HepG2 (cell line): Measurements from ENCODE around the gene NR2F1-AS1. TPM values are rescaled to one million over a fixed set of nuclear protein-coding genes. Genes with fewer than 3 reads are reported as not detected.
"Not testable (repeated sequence)": the region's sequence is repeated elsewhere in the genome, so short reads cannot be mapped to it uniquely, and the experiment has no call there.

Source experiments
- ATAC-seq: fragments of 200-7000 bp; cut with Tn5 transposase; 3 replicates; pipeline ENCODE4 v1.9.1; 2020; ENCODE audit warnings: mild to moderate bottlenecking, moderate library complexity
- BruUV-seq: library from RNA; stranded (reverse); fragments of 400-500 nt; replicated peaks from 2 replicates; lab custom pipeline; 2021; lab: Mats Ljungman, UMichigan
- CTCF ChIA-PET: fragments of 300-600 bp; formaldehyde crosslinking; extraction: SDS; loops from one replicate; lab custom pipeline; 2021; ENCODE audit warnings: low total read pairs, inconsistent platforms, low intra/inter-chr PET ratio; lab: Yijun Ruan, JAX
- POLR2A ChIA-PET: fragments of 350-600 bp; sonication (Branson Sonifier 250); formaldehyde crosslinking; loops from one replicate; lab custom pipeline; 2020; ENCODE audit warnings: antibody characterized with exemption, inconsistent platforms; lab: Yijun Ruan, JAX
- DNase-seq: peaks from one replicate; pipeline ENCODE4 v3.0.0-alpha.2; 2015; ENCODE audit warnings: low spot score
- FAIRE-seq: peaks from 3 replicates; lab custom pipeline; 2011; peaks lifted over from hg19 to GRCh38; lab: Jason Lieb, UNC
- H2AFZ ChIP-seq: one replicate; pipeline ENCODE4 v1.6.1; 2011; ENCODE audit warnings: low read length, inconsistent platforms
- H3K27ac ChIP-seq: fragments of 300-600 bp; 3 replicates; pipeline ENCODE4 v1.8.0; 2011; ENCODE audit warnings: mixed run types, mild to moderate bottlenecking, mixed read lengths, low read length, inconsistent platforms; ENCODE audit not compliant: insufficient read depth; ENCODE audit errors: extremely low read length
- H3K27me3 ChIP-seq, 2 experiments: fragments of 200-600 bp in 1 of 2; 2 replicates in 1 of 2; 3 replicates in 1 of 2; pipeline versions ENCODE4 v1.6.0 to v1.8.0; 2011; ENCODE audit warnings: low read length in 2 of 2, mild to moderate bottlenecking in 2 of 2, moderate library complexity in 2 of 2, inconsistent platforms in 1 of 2; ENCODE audit not compliant: insufficient read depth in 2 of 2, control insufficient read depth in 1 of 2
- H3K36me3 ChIP-seq, 2 experiments: fragments of 200-600 bp in 1 of 2; replicated peaks in 1 of 2; 2 replicates in 1 of 2; 3 replicates in 1 of 2; pipeline versions ENCODE4 v1.5.1 to v1.8.0; 2011; ENCODE audit warnings: low read length in 2 of 2, inconsistent platforms in 1 of 2; ENCODE audit not compliant: insufficient read depth in 2 of 2, control insufficient read depth in 1 of 2
- H3K4me1 ChIP-seq: 2 replicates; pipeline ENCODE4 v1.5.1; 2012; ENCODE audit warnings: low read length, inconsistent platforms; ENCODE audit not compliant: insufficient read depth
- H3K4me2 ChIP-seq: 2 replicates; pipeline ENCODE4 v1.6.0; 2011; ENCODE audit warnings: low read depth, low read length, inconsistent platforms
- H3K4me3 ChIP-seq, 3 experiments: fragments of 200-600 bp in 1 of 3; sonication (generic), shearing (Covaris generic) in 1 of 3; replicated peaks in 1 of 3; 2 replicates each; pipeline ENCODE4 v1.5.1; 2011 to 2016; ENCODE audit warnings: low read length in 3 of 3, inconsistent platforms in 2 of 3, low read depth in 2 of 3, mild to moderate bottlenecking in 2 of 3, control low read depth in 1 of 3, mixed read lengths in 1 of 3; ENCODE audit not compliant: insufficient read depth in 1 of 3
- H3K79me2 ChIP-seq: one replicate; pipeline ENCODE4 v1.6.1; 2011; ENCODE audit warnings: low read length, inconsistent platforms; ENCODE audit not compliant: insufficient read depth
- H3K9ac ChIP-seq: 2 replicates; pipeline ENCODE4 v1.6.0; 2011; ENCODE audit warnings: mild to moderate bottlenecking, low read depth, low read length, inconsistent platforms; ENCODE audit not compliant: insufficient read depth
- H3K9me3 ChIP-seq: 2 replicates; pipeline ENCODE4 v1.5.1; 2012; ENCODE audit warnings: mild to moderate bottlenecking, low read length
- H4K20me1 ChIP-seq: 2 replicates; pipeline ENCODE4 v1.6.0; 2011; ENCODE audit warnings: inconsistent platforms, mild to moderate bottlenecking, low read length, moderate library complexity; ENCODE audit not compliant: insufficient read depth
- ARNT2 ChIP-seq: sonication (generic); formaldehyde crosslinking; IDR thresholded peaks from 2 replicates; pipeline ENCODE4 v1.8.0; 2022; ENCODE audit warnings: mild to moderate bottlenecking, low read depth, missing genetic modification reagents, moderate library complexity
- POLR2AphosphoS2 ChIP-seq: IDR thresholded peaks from 2 replicates; pipeline ENCODE4 v1.6.1; 2011; ENCODE audit warnings: low read depth, low read length, improper control_type of control experiment
- SIN3A ChIP-seq: IDR thresholded peaks from 2 replicates; pipeline ENCODE4 v1.6.1; 2011; ENCODE audit warnings: low read depth, mild to moderate bottlenecking, control low read depth, low read length, borderline replicate concordance
- TGIF2 ChIP-seq: IDR thresholded peaks from 2 replicates; pipeline ENCODE4 v1.6.1; 2016; ENCODE audit warnings: control low read depth, missing compliant biosample characterization
- XRCC5 ChIP-seq: fragments of 200-400 bp; formaldehyde crosslinking; optimal IDR thresholded peaks from 2 replicates; pipeline ENCODE3; 2017; ENCODE audit warnings: mild to moderate bottlenecking, low read length
- ZFAT ChIP-seq: sonication (generic); formaldehyde crosslinking; conservative IDR thresholded peaks from 2 replicates; pipeline ENCODE4 v1.8.1; 2023; ENCODE audit warnings: missing genetic modification reagents, inconsistent platforms
- ZNF121 ChIP-seq: sonication (generic); formaldehyde crosslinking; IDR thresholded peaks from 2 replicates; pipeline ENCODE4 v1.5.0; 2020; ENCODE audit warnings: mild to moderate bottlenecking, missing genetic modification reagents
- ZNF709 ChIP-seq: sonication (generic); formaldehyde crosslinking; IDR thresholded peaks from 2 replicates; pipeline ENCODE4 v1.5.0; 2020; ENCODE audit warnings: mild to moderate bottlenecking, missing genetic modification reagents
- ZNF768 ChIP-seq: sonication (generic); formaldehyde crosslinking; IDR thresholded peaks from 2 replicates; pipeline ENCODE4 v1.4.0; 2020; ENCODE audit warnings: missing genetic modification reagents
- ZSCAN22 ChIP-seq: sonication (generic); formaldehyde crosslinking; IDR thresholded peaks from 2 replicates; pipeline ENCODE4 v1.4.0; 2020; ENCODE audit warnings: mild to moderate bottlenecking, missing genetic modification reagents
- WGBS: methylation state at CpG from one replicate; pipeline ENCODE4 v1.1.6; 2017; ENCODE audit warnings: low lambda C conversion rate; 5-methylcytosine and 5-hydroxymethylcytosine counted together
- in situ Hi-C: cut with HindIII; loops from 2 replicates; pipeline ENCODE4 v1.10.0; 2017; ENCODE audit warnings: low pct_unique_long_range_greater_than_20kb; ENCODE audit not compliant: extremely low pct_ligation_motif_present
- intact Hi-C: fragments of 100-400 bp; cut with micrococcal nuclease; formaldehyde crosslinking; loops from one replicate; pipeline ENCODE4 v1.10.0; 2022; ENCODE audit not compliant: unreplicated experiment
- polyA plus RNA-seq, 8 experiments: library from polyadenylated mRNA; depleted of rRNA in 3 of 8; stranded (reverse) in 7 of 8; unstranded in 1 of 8; fragments of >200 nt; fragmentation: Illumina TruSeq in 4 of 8; extraction: Trizol in 4 of 8; gene quantifications; 2 replicates each; pipeline versions ENCODE4 v1.2.1 to v1.2.3, GENCODE V29; 2011 to 2016; ENCODE audit warnings: low read depth in 4 of 8, missing spikeins in 1 of 8, mixed read lengths in 1 of 8; ENCODE audit not compliant: insufficient read depth in 1 of 8
- total RNA-seq, 5 experiments: library from RNA; depleted of rRNA; stranded (reverse); fragments of >200 nt; fragmentation: Illumina TruSeq; extraction: Trizol; gene quantifications; 2 replicates each; pipeline ENCODE4 v1.2.3, GENCODE V29; 2016; ENCODE audit warnings: low read depth in 1 of 5
- TF ChIP-seq, protein P1 (sequence below): sonication (generic); formaldehyde crosslinking; IDR thresholded peaks from 2 replicates; pipeline ENCODE4 v1.9.0; 2021; ENCODE audit warnings: missing genetic modification reagents, borderline replicate concordance

The NR2F1-AS1 gene
- total and polyA plus RNA-seq, 2 of the 13 experiments (the other 11 are each of a cell fraction or from before 2014, with no cell fraction given) = 2.8 TPM

DNA sequence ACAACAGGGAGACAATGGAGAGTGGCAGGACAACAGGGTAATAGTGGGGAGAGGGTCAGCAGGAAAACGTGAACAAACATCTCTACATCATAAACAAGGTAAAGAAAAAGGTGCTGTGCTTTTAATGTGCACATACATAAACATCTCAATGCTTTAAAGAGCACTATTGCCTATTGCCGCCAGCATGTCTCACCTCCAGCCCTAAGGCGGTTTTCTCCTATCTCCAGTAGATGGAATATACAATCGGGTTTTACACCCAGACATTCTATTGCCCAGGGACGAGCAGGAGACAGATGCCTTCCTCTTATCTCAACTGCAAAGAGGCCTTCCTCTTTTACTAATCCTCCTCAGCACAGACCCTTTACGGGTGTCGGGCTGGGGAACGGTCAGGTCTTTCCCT is 124.2 kb downstream of the NR2F1-AS1 start:
- in situ Hi-C loops, intact Hi-C loops, ATAC-seq, BruUV-seq, H3K4me2 ChIP-seq, H4K20me1 ChIP-seq, CTCF ChIA-PET, H3K27ac ChIP-seq, DNase-seq, H3K27me3 ChIP-seq, POLR2A ChIA-PET, H3K4me1 ChIP-seq, H3K9ac ChIP-seq, H3K36me3 ChIP-seq, H3K9me3 ChIP-seq, H3K4me3 ChIP-seq, FAIRE-seq, H3K79me2 ChIP-seq, H2AFZ ChIP-seq: not testable (repeated sequence)
- WGBS = 62% methylated on average over 7 of the region's 8 CpGs

DNA sequence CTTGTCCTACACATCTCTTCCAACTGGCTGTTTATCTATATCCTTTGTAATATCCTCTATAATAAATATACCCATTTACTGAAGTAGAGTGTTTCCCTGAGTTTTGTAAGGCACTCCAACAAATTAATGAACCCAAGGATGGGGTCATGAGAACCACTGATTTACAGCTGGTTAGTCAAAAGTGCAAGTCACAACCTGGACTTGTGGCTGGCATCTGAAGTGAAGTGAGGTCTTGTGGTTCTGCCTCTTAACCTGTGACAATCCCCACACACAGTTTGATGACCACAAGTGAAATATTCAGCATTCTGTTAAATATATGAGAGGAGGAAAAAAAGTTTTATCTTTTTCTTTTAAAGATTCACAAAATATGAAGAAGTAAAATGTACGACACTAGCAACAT is 126.1 kb downstream of the NR2F1-AS1 start:
- Histone ChIP-seq H3K4me3 (no peak overlapping the region), H4K20me1 (no peaks in the 10 kb centered on the region), H3K79me2 (no peaks in the 10 kb centered on the region), H3K4me1 (no peaks in the 10 kb centered on the region), H3K36me3 (no peaks in the 10 kb centered on the region), H3K27me3 (no peaks in the 10 kb centered on the region), H3K27ac (no peak overlapping the region), H3K9me3 (no peaks in the 10 kb centered on the region), H3K9ac (no peak overlapping the region), H3K4me2 (no peak overlapping the region), H2AFZ (no peak overlapping the region)
- intact Hi-C loops = no loop called here
- ATAC-seq (no peak), DNase-seq (no peak), FAIRE-seq (no peak)
- POLR2A ChIA-PET = no interaction called here
- in situ Hi-C loops = no loop called here
- BruUV-seq = no TSS peak
- WGBS = 75% methylated on average over 1 of the region's 1 CpG
- no peak for TF ChIP-seq ZFAT (CRISPR knock-in tag)
- no peak for TF ChIP-seq TGIF2
- no peak for TF ChIP-seq XRCC5
- TF ChIP-seq ARNT2 (CRISPR knock-in tag) = no peak
- no peak for TF ChIP-seq SIN3A
- no peak for TF ChIP-seq ZNF121
- no peak for TF ChIP-seq ZSCAN22 (CRISPR knock-in tag)
- TF ChIP-seq POLR2AphosphoS2 = no peak
- TF ChIP-seq ZNF768 = no peak
- TF ChIP-seq, protein P1, sequence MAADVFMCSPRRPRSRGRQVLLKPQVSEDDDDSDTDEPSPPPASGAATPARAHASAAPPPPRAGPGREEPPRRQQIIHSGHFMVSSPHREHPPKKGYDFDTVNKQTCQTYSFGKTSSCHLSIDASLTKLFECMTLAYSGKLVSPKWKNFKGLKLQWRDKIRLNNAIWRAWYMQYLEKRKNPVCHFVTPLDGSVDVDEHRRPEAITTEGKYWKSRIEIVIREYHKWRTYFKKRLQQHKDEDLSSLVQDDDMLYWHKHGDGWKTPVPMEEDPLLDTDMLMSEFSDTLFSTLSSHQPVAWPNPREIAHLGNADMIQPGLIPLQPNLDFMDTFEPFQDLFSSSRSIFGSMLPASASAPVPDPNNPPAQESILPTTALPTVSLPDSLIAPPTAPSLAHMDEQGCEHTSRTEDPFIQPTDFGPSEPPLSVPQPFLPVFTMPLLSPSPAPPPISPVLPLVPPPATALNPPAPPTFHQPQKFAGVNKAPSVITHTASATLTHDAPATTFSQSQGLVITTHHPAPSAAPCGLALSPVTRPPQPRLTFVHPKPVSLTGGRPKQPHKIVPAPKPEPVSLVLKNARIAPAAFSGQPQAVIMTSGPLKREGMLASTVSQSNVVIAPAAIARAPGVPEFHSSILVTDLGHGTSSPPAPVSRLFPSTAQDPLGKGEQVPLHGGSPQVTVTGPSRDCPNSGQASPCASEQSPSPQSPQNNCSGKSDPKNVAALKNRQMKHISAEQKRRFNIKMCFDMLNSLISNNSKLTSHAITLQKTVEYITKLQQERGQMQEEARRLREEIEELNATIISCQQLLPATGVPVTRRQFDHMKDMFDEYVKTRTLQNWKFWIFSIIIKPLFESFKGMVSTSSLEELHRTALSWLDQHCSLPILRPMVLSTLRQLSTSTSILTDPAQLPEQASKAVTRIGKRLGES (CRISPR knock-in tag) = no peak
- TF ChIP-seq ZNF709 (CRISPR knock-in tag) = no peak
- CTCF ChIA-PET = no interaction called here
